Esophagus muscularis mucosa (tissue), 4 donors: ENCODE results near the gene BFSP2.

Experiments
- EP300 ChIP-seq: sonication (generic); formaldehyde crosslinking; IDR thresholded peaks from one replicate; pipeline ENCODE4 v1.6.1; 2017; ENCODE audit warnings: antibody characterized with exemption
- POLR2A ChIP-seq: fragments of 450-650 bp; IDR thresholded peaks from one replicate; pipeline ENCODE4 v1.6.1; 2017; ENCODE audit warnings: antibody characterized with exemption, moderate library complexity, mild to moderate bottlenecking, low read depth
- POLR2AphosphoS5 ChIP-seq, 2 donors: sonication (generic); formaldehyde crosslinking; IDR thresholded peaks; one replicate each; pipeline ENCODE4 v1.6.1; 2017; ENCODE audit warnings: antibody characterized with exemption in 2 of 2
- TF ChIP-seq, protein P1 (sequence below), 3 experiments: fragments of 200-600 bp in 2 of 3; fragments of 450-650 bp in 1 of 3; sonication (generic) in 2 of 3; IDR thresholded peaks; one replicate each; pipeline ENCODE4 v1.5.1; 2017 to 2019; ENCODE audit warnings: antibody characterized with exemption in 3 of 3, mild to moderate bottlenecking in 2 of 3, moderate library complexity in 1 of 3

DNA sequence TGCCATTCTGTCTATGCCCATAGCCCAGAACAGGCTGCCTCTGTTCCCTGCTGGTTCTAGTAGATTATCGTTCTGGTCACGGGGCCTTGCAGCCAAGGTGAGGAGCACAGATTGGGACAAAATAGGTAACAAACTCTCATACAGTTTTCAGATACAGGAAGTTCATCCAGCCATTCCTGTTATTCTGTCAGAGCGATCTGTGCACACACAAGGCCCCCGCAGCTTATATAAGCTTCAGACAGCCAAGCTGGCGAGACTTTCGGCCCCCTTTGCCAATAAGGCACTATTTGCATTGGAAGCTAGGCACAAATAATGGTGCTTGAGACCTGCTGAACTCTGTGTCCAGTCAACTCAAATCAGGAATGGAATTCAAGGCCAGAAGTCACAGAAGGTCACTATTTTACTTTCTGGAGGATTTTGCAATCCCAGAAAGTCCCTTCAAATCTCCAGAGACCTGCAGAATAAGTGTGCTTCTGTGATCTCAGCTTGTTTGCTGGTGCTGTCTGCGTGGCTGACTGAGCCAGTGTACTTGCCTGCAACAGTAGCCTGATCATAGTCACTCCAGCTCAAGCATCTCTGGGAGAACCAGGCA, 69.4 kb downstream of the BFSP2 start:
- TF ChIP-seq, protein P1, sequence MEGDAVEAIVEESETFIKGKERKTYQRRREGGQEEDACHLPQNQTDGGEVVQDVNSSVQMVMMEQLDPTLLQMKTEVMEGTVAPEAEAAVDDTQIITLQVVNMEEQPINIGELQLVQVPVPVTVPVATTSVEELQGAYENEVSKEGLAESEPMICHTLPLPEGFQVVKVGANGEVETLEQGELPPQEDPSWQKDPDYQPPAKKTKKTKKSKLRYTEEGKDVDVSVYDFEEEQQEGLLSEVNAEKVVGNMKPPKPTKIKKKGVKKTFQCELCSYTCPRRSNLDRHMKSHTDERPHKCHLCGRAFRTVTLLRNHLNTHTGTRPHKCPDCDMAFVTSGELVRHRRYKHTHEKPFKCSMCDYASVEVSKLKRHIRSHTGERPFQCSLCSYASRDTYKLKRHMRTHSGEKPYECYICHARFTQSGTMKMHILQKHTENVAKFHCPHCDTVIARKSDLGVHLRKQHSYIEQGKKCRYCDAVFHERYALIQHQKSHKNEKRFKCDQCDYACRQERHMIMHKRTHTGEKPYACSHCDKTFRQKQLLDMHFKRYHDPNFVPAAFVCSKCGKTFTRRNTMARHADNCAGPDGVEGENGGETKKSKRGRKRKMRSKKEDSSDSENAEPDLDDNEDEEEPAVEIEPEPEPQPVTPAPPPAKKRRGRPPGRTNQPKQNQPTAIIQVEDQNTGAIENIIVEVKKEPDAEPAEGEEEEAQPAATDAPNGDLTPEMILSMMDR (IDR thresholded peaks at IDR 0.05) = no peak
- TF ChIP-seq POLR2A (no peak), POLR2AphosphoS5 (IDR thresholded peaks at IDR 0.05) (peak in 1 of 2 donors; percentile 9), EP300 (no peak)
